HepG2 (cell line): Measurements from ENCODE around the gene PJA1. TPM values are rescaled to one million over a fixed set of nuclear protein-coding genes. Genes with fewer than 3 reads are reported as not detected.

Experiments
- ATAC-seq: fragments of 200-7000 bp; cut with Tn5 transposase; 3 replicates; pipeline ENCODE4 v1.9.1; 2020; ENCODE audit warnings: mild to moderate bottlenecking, moderate library complexity
- BruUV-seq: library from RNA; stranded (reverse); fragments of 400-500 nt; replicated peaks from 2 replicates; lab custom pipeline; 2021; lab: Mats Ljungman, UMichigan
- CTCF ChIA-PET: fragments of 300-600 bp; formaldehyde crosslinking; extraction: SDS; loops from one replicate; lab custom pipeline; 2021; ENCODE audit warnings: low total read pairs, inconsistent platforms, low intra/inter-chr PET ratio; lab: Yijun Ruan, JAX
- POLR2A ChIA-PET: fragments of 350-600 bp; sonication (Branson Sonifier 250); formaldehyde crosslinking; loops from one replicate; lab custom pipeline; 2020; ENCODE audit warnings: antibody characterized with exemption, inconsistent platforms; lab: Yijun Ruan, JAX
- DNase-seq: peaks from one replicate; pipeline ENCODE4 v3.0.0-alpha.2; 2015; ENCODE audit warnings: low spot score
- FAIRE-seq: peaks from 3 replicates; lab custom pipeline; 2011; peaks lifted over from hg19 to GRCh38; lab: Jason Lieb, UNC
- H2AFZ ChIP-seq: one replicate; pipeline ENCODE4 v1.6.1; 2011; ENCODE audit warnings: low read length, inconsistent platforms
- H3K27ac ChIP-seq: fragments of 300-600 bp; 3 replicates; pipeline ENCODE4 v1.8.0; 2011; ENCODE audit warnings: mixed run types, mild to moderate bottlenecking, mixed read lengths, low read length, inconsistent platforms; ENCODE audit not compliant: insufficient read depth; ENCODE audit errors: extremely low read length
- H3K27me3 ChIP-seq, 2 experiments: fragments of 200-600 bp in 1 of 2; 2 replicates in 1 of 2; 3 replicates in 1 of 2; pipeline versions ENCODE4 v1.6.0 to v1.8.0; 2011; ENCODE audit warnings: low read length in 2 of 2, mild to moderate bottlenecking in 2 of 2, moderate library complexity in 2 of 2, inconsistent platforms in 1 of 2; ENCODE audit not compliant: insufficient read depth in 2 of 2, control insufficient read depth in 1 of 2
- H3K36me3 ChIP-seq, 2 experiments: fragments of 200-600 bp in 1 of 2; replicated peaks in 1 of 2; 2 replicates in 1 of 2; 3 replicates in 1 of 2; pipeline versions ENCODE4 v1.5.1 to v1.8.0; 2011; ENCODE audit warnings: low read length in 2 of 2, inconsistent platforms in 1 of 2; ENCODE audit not compliant: insufficient read depth in 2 of 2, control insufficient read depth in 1 of 2
- H3K4me1 ChIP-seq: 2 replicates; pipeline ENCODE4 v1.5.1; 2012; ENCODE audit warnings: low read length, inconsistent platforms; ENCODE audit not compliant: insufficient read depth
- H3K4me2 ChIP-seq: 2 replicates; pipeline ENCODE4 v1.6.0; 2011; ENCODE audit warnings: low read depth, low read length, inconsistent platforms
- H3K4me3 ChIP-seq, 3 experiments: fragments of 200-600 bp in 1 of 3; sonication (generic), shearing (Covaris generic) in 1 of 3; replicated peaks in 1 of 3; 2 replicates each; pipeline ENCODE4 v1.5.1; 2011 to 2016; ENCODE audit warnings: low read length in 3 of 3, inconsistent platforms in 2 of 3, low read depth in 2 of 3, mild to moderate bottlenecking in 2 of 3, control low read depth in 1 of 3, mixed read lengths in 1 of 3; ENCODE audit not compliant: insufficient read depth in 1 of 3
- H3K79me2 ChIP-seq: one replicate; pipeline ENCODE4 v1.6.1; 2011; ENCODE audit warnings: low read length, inconsistent platforms; ENCODE audit not compliant: insufficient read depth
- H3K9ac ChIP-seq: 2 replicates; pipeline ENCODE4 v1.6.0; 2011; ENCODE audit warnings: mild to moderate bottlenecking, low read depth, low read length, inconsistent platforms; ENCODE audit not compliant: insufficient read depth
- H3K9me3 ChIP-seq: 2 replicates; pipeline ENCODE4 v1.5.1; 2012; ENCODE audit warnings: mild to moderate bottlenecking, low read length
- H4K20me1 ChIP-seq: 2 replicates; pipeline ENCODE4 v1.6.0; 2011; ENCODE audit warnings: inconsistent platforms, mild to moderate bottlenecking, low read length, moderate library complexity; ENCODE audit not compliant: insufficient read depth
- CTCF ChIP-seq: sonication (generic); formaldehyde crosslinking; IDR thresholded peaks from 2 replicates; pipeline ENCODE4 v1.5.0; 2020; ENCODE audit warnings: mild to moderate bottlenecking, missing genetic modification reagents, moderate library complexity
- NCOA2 ChIP-seq: sonication (generic); formaldehyde crosslinking; IDR thresholded peaks from 2 replicates; pipeline ENCODE4 v1.8.0; 2022; ENCODE audit warnings: inconsistent platforms
- SMC3 ChIP-seq: IDR thresholded peaks from 2 replicates; pipeline ENCODE4 v1.6.1; 2011; ENCODE audit warnings: low read length, improper control_type of control experiment
- STAG1 ChIP-seq: sonication (generic); formaldehyde crosslinking; IDR thresholded peaks from 2 replicates; pipeline ENCODE4 v1.4.0; 2020; ENCODE audit warnings: missing genetic modification reagents
- ZBTB40 ChIP-seq, 2 experiments: fragments of 450-650 bp in 1 of 2; sonication (generic) in 1 of 2; formaldehyde crosslinking in 1 of 2; IDR thresholded peaks; 2 replicates each; pipeline versions ENCODE4 v1.6.1 to v1.8.0; 2016 to 2022; ENCODE audit warnings: antibody characterized with exemption in 1 of 2, mild to moderate bottlenecking in 1 of 2, missing genetic modification reagents in 1 of 2
- ZBTB49 ChIP-seq: sonication (generic); formaldehyde crosslinking; IDR thresholded peaks from 2 replicates; pipeline ENCODE4 v1.4.0; 2020; ENCODE audit warnings: missing genetic modification reagents, borderline replicate concordance
- ZNF30 ChIP-seq: sonication (generic); formaldehyde crosslinking; IDR thresholded peaks from 2 replicates; pipeline ENCODE4 v1.5.0; 2020; ENCODE audit warnings: mild to moderate bottlenecking, missing genetic modification reagents
- ZNF879 ChIP-seq: sonication (generic); formaldehyde crosslinking; IDR thresholded peaks from 2 replicates; pipeline ENCODE4 v1.8.1; 2023; ENCODE audit warnings: missing genetic modification reagents
- WGBS: methylation state at CpG from one replicate; pipeline ENCODE4 v1.1.6; 2017; ENCODE audit warnings: low lambda C conversion rate; 5-methylcytosine and 5-hydroxymethylcytosine counted together
- in situ Hi-C: cut with HindIII; loops from 2 replicates; pipeline ENCODE4 v1.10.0; 2017; ENCODE audit warnings: low pct_unique_long_range_greater_than_20kb; ENCODE audit not compliant: extremely low pct_ligation_motif_present
- intact Hi-C: fragments of 100-400 bp; cut with micrococcal nuclease; formaldehyde crosslinking; loops from one replicate; pipeline ENCODE4 v1.10.0; 2022; ENCODE audit not compliant: unreplicated experiment
- polyA plus RNA-seq, 8 experiments: library from polyadenylated mRNA; depleted of rRNA in 3 of 8; stranded (reverse) in 7 of 8; unstranded in 1 of 8; fragments of >200 nt; fragmentation: Illumina TruSeq in 4 of 8; extraction: Trizol in 4 of 8; gene quantifications; 2 replicates each; pipeline versions ENCODE4 v1.2.1 to v1.2.3, GENCODE V29; 2011 to 2016; ENCODE audit warnings: low read depth in 4 of 8, missing spikeins in 1 of 8, mixed read lengths in 1 of 8; ENCODE audit not compliant: insufficient read depth in 1 of 8
- total RNA-seq, 5 experiments: library from RNA; depleted of rRNA; stranded (reverse); fragments of >200 nt; fragmentation: Illumina TruSeq; extraction: Trizol; gene quantifications; 2 replicates each; pipeline ENCODE4 v1.2.3, GENCODE V29; 2016; ENCODE audit warnings: low read depth in 1 of 5

The PJA1 gene
- total and polyA plus RNA-seq, 2 of the 13 experiments (the other 11 are each of a cell fraction or from before 2014, with no cell fraction given) = 3.6 to 9.6 TPM

- no peaks in the 10 kb centered on the region for H4K20me1 ChIP-seq
- WGBS = no CpG with 5 or more reads among the region's 13 CpGs
- no peaks in the 10 kb centered on the region for H3K4me1 ChIP-seq
- DNase-seq (peak; percentile 23), FAIRE-seq (peak; percentile 43), ATAC-seq (peak; percentile 95)
- no peak overlapping the region for H3K4me2 ChIP-seq
- in situ Hi-C loops (no loop called here), intact Hi-C loops (no loop called here)
- POLR2A ChIA-PET = no interaction called here
- H3K27me3 ChIP-seq = no peaks in the 10 kb centered on the region
- CTCF ChIA-PET = no interaction called here
- no peaks in the 10 kb centered on the region for H3K79me2 ChIP-seq
- no peaks in the 10 kb centered on the region for H3K36me3 ChIP-seq
- H2AFZ ChIP-seq = no peak overlapping the region
- H3K9me3 ChIP-seq = no peaks in the 10 kb centered on the region
- BruUV-seq = no TSS peak
- no peak overlapping the region for H3K9ac ChIP-seq
- no peak overlapping the region for H3K4me3 ChIP-seq
- no peak overlapping the region for H3K27ac ChIP-seq
- no peak for TF ChIP-seq ZNF879 (CRISPR knock-in tag)
- no peak for TF ChIP-seq ZBTB40 (IDR thresholded peaks at IDR 0.05)
- TF ChIP-seq ZBTB40 (CRISPR knock-in tag; IDR thresholded peaks at IDR 0.05) = no peak
- TF ChIP-seq ZNF30 (CRISPR knock-in tag) = no peak
- TF ChIP-seq SMC3 = peak; percentile 25
- TF ChIP-seq ZBTB49 (CRISPR knock-in tag) = no peak
- TF ChIP-seq NCOA2 (CRISPR knock-in tag) = no peak
- TF ChIP-seq CTCF (CRISPR knock-in tag) = peak; percentile 55
- peak; percentile 29 for TF ChIP-seq STAG1 (CRISPR knock-in tag)
Measured at GRCh38 chrX:69158166-69158980, 6.9 kb downstream of the PJA1 start.
